GM21390 (cell line): ENCODE results near the gene RILPL1.
A peak's percentile ranks its signal among the peaks of the same experiment; 100 is the strongest.
"Not testable (repeated sequence)": the region's sequence is repeated elsewhere in the genome, so short reads cannot be mapped to it uniquely, and the experiment has no call there.

Experiments used
- ATAC-seq: cut with Tn5 transposase; IDR thresholded peaks from one replicate; pipeline ENCODE4 v1.9.1; 2021; ENCODE audit not compliant: unreplicated experiment

The RILPL1 gene

GRCh38 chr12:123433615-123434014, 99.9 kb downstream of the RILPL1 start:
- ATAC-seq = no peak

GRCh38 chr12:123431951-123432817, 101.3 kb downstream of the RILPL1 start:
- ATAC-seq = not testable (repeated sequence)

- not testable (repeated sequence) for ATAC-seq
Measured at GRCh38 chr12:123429101-123429500, 104.4 kb downstream of the RILPL1 start.

GRCh38 chr12:123428591-123428990, 104.9 kb downstream of the RILPL1 start:
- no peak for ATAC-seq

- ATAC-seq = peak; percentile 91
Measured at GRCh38 chr12:123427036-123427769, 106.3 kb downstream of the RILPL1 start.

- no peak for ATAC-seq
Measured at GRCh38 chr12:123421314-123421713, 112.2 kb downstream of the RILPL1 start.
